Hepatocyte (in vitro differentiated cells): Measurements from ENCODE around the gene DGKG. TPM values are rescaled to one million over a fixed set of nuclear protein-coding genes. Genes with fewer than 3 reads are reported as not detected.

ENCODE experiments used
- DNase-seq: peaks from one replicate; pipeline ENCODE4 v3.0.0-alpha.2; 2016; ENCODE audit warnings: low spot score
- H2AFZ ChIP-seq: fragments of 200-600 bp; sonication (generic); 2 replicates; pipeline ENCODE4 v1.6.0; 2016; ENCODE audit warnings: antibody characterized with exemption, mild to moderate bottlenecking
- H3K27ac ChIP-seq: fragments of 200-600 bp; sonication (generic); 2 replicates; pipeline ENCODE4 v1.5.1; 2016; ENCODE audit warnings: mild to moderate bottlenecking
- H3K27me3 ChIP-seq: fragments of 200-600 bp; sonication (generic); 2 replicates; pipeline ENCODE4 v1.6.1; 2016
- H3K36me3 ChIP-seq: fragments of 200-600 bp; sonication (generic); replicated peaks from 2 replicates; pipeline ENCODE4 v1.5.1; 2016; ENCODE audit warnings: low read depth; ENCODE audit not compliant: insufficient read depth
- H3K4me1 ChIP-seq: fragments of 200-600 bp; sonication (generic); 2 replicates; pipeline ENCODE4 v1.5.1; 2016; ENCODE audit warnings: mild to moderate bottlenecking, moderate library complexity; ENCODE audit not compliant: insufficient read depth
- H3K4me2 ChIP-seq: fragments of 200-600 bp; sonication (generic); 2 replicates; pipeline ENCODE4 v1.6.0; 2016
- H3K4me3 ChIP-seq: fragments of 200-600 bp; sonication (generic); 2 replicates; pipeline ENCODE4 v1.5.1; 2016; ENCODE audit warnings: mild to moderate bottlenecking
- H3K79me2 ChIP-seq: fragments of 200-600 bp; sonication (generic); 2 replicates; pipeline ENCODE4 v1.6.0; 2017; ENCODE audit warnings: mild to moderate bottlenecking
- H3K9me2 ChIP-seq: fragments of 200-600 bp; sonication (generic); replicated peaks from 2 replicates; pipeline ENCODE4 v1.6.0; 2017; ENCODE audit warnings: mild to moderate bottlenecking; ENCODE audit not compliant: insufficient read depth
- H3K9me3 ChIP-seq: fragments of 200-600 bp; sonication (generic); 2 replicates; pipeline ENCODE4 v1.5.1; 2016; ENCODE audit warnings: low read depth, mild to moderate bottlenecking
- H4K20me1 ChIP-seq: fragments of 200-600 bp; sonication (generic); 2 replicates; pipeline ENCODE4 v1.6.0; 2016; ENCODE audit warnings: mild to moderate bottlenecking; ENCODE audit not compliant: insufficient read depth, poor library complexity, severe bottlenecking
- EZH2 ChIP-seq: fragments of 200-600 bp; sonication (generic); IDR thresholded peaks from 2 replicates; pipeline ENCODE4 v1.6.1; 2016; ENCODE audit warnings: antibody characterized with exemption, mild to moderate bottlenecking, borderline replicate concordance
- EZH2phosphoT487 ChIP-seq: fragments of 200-600 bp; sonication (generic); IDR thresholded peaks from one replicate; pipeline ENCODE4 v1.6.1; 2018; ENCODE audit warnings: antibody characterized with exemption, mild to moderate bottlenecking, low read depth, moderate library complexity; ENCODE audit not compliant: unreplicated experiment, severe bottlenecking
- WGBS: methylation state at CpG from one replicate; pipeline ENCODE4 v1.1.6; 2016; ENCODE audit warnings: low lambda C conversion rate; ENCODE audit errors: missing lambda C conversion rate; 5-methylcytosine and 5-hydroxymethylcytosine counted together
- polyA plus RNA-seq: library from polyadenylated mRNA; unstranded; fragments of >200 nt; fragmentation: Nextera tagmentation; extraction: Ambion mirVana; gene quantifications from 2 replicates; pipeline ENCODE4 v1.2.1, GENCODE V29; 2016
- total RNA-seq: library from RNA; depleted of rRNA; stranded (reverse); fragments of >200 nt; gene quantifications from 2 replicates; pipeline ENCODE4 v1.2.3, GENCODE V29; 2014
- TF ChIP-seq, protein P1 (sequence below): fragments of 200-600 bp; sonication (generic); IDR thresholded peaks from 2 replicates; pipeline ENCODE4 v1.5.1; 2016; ENCODE audit warnings: antibody characterized with exemption, mild to moderate bottlenecking; ENCODE audit not compliant: poor library complexity

Gene DGKG
- total and polyA plus RNA-seq, 2 experiments from 2014 or later = not detected

DNA sequence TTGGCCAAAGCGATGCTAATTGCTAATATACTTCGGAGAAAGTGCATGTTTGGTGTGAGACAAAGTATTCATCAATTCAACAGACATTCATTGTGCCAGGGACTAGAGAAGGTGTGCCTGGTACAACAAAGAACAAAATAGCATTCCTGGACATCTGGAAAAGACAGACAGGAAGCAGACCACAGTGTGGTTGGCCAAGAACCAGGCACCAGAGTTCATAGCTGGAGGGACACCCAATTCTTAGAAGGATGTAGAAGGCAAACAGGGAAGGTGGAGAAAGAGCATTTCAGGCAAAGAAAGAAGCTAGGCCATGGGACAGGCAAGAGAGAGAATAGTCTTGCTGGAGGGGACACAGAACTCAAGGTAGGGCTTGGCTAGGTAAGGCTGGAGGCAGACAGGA is 147.4 kb downstream of the DGKG start:
- WGBS = 80% methylated on average over 2 of the region's 2 CpGs
- Histone ChIP-seq H3K4me1 (peaks cover 13% of the 10 kb centered on the region), H3K36me3 (no peaks in the 10 kb centered on the region), H3K79me2 (no peaks in the 10 kb centered on the region), H3K27me3 (no peaks in the 10 kb centered on the region), H2AFZ (no peak overlapping the region), H3K4me3 (no peak overlapping the region), H3K9me3 (no peaks in the 10 kb centered on the region), H3K4me2 (no peak overlapping the region), H3K9me2 (no peaks in the 10 kb centered on the region), H3K27ac (no peak overlapping the region), H4K20me1 (no peaks in the 10 kb centered on the region)
- TF ChIP-seq EZH2phosphoT487 = no peak
- no peak for TF ChIP-seq EZH2
- TF ChIP-seq, protein P1, sequence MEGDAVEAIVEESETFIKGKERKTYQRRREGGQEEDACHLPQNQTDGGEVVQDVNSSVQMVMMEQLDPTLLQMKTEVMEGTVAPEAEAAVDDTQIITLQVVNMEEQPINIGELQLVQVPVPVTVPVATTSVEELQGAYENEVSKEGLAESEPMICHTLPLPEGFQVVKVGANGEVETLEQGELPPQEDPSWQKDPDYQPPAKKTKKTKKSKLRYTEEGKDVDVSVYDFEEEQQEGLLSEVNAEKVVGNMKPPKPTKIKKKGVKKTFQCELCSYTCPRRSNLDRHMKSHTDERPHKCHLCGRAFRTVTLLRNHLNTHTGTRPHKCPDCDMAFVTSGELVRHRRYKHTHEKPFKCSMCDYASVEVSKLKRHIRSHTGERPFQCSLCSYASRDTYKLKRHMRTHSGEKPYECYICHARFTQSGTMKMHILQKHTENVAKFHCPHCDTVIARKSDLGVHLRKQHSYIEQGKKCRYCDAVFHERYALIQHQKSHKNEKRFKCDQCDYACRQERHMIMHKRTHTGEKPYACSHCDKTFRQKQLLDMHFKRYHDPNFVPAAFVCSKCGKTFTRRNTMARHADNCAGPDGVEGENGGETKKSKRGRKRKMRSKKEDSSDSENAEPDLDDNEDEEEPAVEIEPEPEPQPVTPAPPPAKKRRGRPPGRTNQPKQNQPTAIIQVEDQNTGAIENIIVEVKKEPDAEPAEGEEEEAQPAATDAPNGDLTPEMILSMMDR = no peak
- DNase-seq = no peak

DNA sequence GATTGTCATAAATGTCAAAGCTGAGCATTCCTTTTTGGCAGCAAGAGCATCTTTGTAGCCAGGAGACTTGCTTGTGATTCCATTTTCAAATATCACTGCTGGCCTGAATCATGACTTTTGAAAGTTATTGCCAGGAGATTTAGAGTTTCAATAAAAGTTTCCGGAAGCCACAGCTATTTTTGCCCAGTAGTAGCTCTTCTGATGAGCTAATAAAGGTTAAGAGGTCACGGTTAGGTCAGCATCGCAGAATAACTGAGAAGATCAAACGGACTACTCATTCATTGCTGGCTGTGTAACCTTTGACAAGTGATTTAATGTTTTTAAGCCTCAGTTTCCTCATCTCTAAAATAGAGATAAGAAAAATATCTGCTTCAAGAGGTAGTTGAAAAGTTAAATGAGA is 148.1 kb downstream of the DGKG start:
- no peak overlapping the region for H3K4me2 ChIP-seq
- H2AFZ ChIP-seq = no peak overlapping the region
- TF ChIP-seq EZH2phosphoT487 = no peak
- TF ChIP-seq, protein P1 = no peak
- no peak for TF ChIP-seq EZH2

DNA sequence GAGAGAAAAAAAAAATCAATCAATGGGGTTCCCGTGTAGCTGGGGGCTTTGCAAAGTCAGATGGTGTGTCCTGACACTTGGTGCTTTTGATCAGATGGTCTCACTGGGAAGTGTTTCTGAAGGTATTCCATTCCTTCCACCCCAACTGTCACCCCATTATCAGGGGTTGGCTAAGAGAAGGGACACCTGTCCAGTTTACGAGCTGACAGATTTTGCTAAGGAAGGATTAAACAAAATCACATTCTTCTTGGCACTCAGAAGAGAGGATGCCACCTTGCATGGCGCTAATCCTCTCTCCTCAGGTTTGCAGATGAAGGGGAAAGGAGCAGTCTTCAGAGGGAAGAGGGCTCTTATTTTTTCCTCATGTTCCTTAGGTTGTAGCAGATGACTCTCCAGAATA is 149.4 kb downstream of the DGKG start:
- Histone ChIP-seq H3K79me2 (no peaks in the 10 kb centered on the region), H4K20me1 (no peaks in the 10 kb centered on the region), H2AFZ (no peak overlapping the region), H3K9me2 (no peaks in the 10 kb centered on the region), H3K4me2 (no peak overlapping the region), H3K4me1 (peaks cover 16% of the 10 kb centered on the region), H3K4me3 (no peak overlapping the region), H3K27me3 (no peaks in the 10 kb centered on the region), H3K36me3 (no peaks in the 10 kb centered on the region), H3K27ac (no peak overlapping the region), H3K9me3 (no peaks in the 10 kb centered on the region)
- 95% methylated on average over 3 of the region's 3 CpGs for WGBS
- no peak for TF ChIP-seq EZH2
- TF ChIP-seq, protein P1 = no peak
- no peak for TF ChIP-seq EZH2phosphoT487
- no peak for DNase-seq

More for the DNA sequence above, 148.1 kb downstream of the DGKG start:
- Histone ChIP-seq H3K79me2 (no peaks in the 10 kb centered on the region), H3K4me1 (peaks cover 16% of the 10 kb centered on the region), H3K27me3 (no peaks in the 10 kb centered on the region), H4K20me1 (no peaks in the 10 kb centered on the region), H3K9me3 (no peaks in the 10 kb centered on the region), H3K9me2 (no peaks in the 10 kb centered on the region), H3K27ac (no peak overlapping the region), H3K4me3 (no peak overlapping the region), H3K36me3 (no peaks in the 10 kb centered on the region)
- 59% methylated on average over 4 of the region's 4 CpGs for WGBS
- no peak for DNase-seq
